ENCODE data around the gene CD96.

CD96 gene

GRCh38 chr3:111692593-111693552 lies 150.9 kb downstream of the CD96 start:
- no peak for DNase-seq (ENCODE audit: low spot score)
- POLR2A ChIA-PET (ENCODE audit: low non-redundant PET), result no interaction called here
- TF ChIP-seq CTCF (conservative IDR thresholded peaks at IDR 0.05; ENCODE audit: low read depth), result no peak
- CTCF ChIA-PET, result interaction anchor here (0.7 to 1.4 kb wide), 2 partner anchors 23 to 269 kb away, joined by 3 read pairs; no protein-coding TSS in a partner anchor
- no peak overlapping the region for H3K27ac ChIP-seq

- POLR2A ChIA-PET (ENCODE audit: low non-redundant PET), result no interaction called here
- TF ChIP-seq CTCF (conservative IDR thresholded peaks at IDR 0.05; ENCODE audit: low read depth), result no peak
- peak overlapping the region; percentile 47; the same call in 1 of the 2 replicates for H3K27ac ChIP-seq
Observed at GRCh38 chr3:111694471-111694870, 152.5 kb downstream of the CD96 start.

GRCh38 chr3:111695636-111696117 lies 153.7 kb downstream of the CD96 start:
- DNase-seq (ENCODE audit: low spot score), result peak; percentile 61
- ChIA-PET POLR2A (ENCODE audit: low non-redundant PET) (no interaction called here), CTCF (interaction anchor here (1.8 kb wide), 1 partner anchor 20 kb away, joined by 4 read pairs; no protein-coding TSS in a partner anchor)
- TF ChIP-seq CTCF (conservative IDR thresholded peaks at IDR 0.05; ENCODE audit: low read depth), result no peak
- H3K27ac ChIP-seq, result no peak overlapping the region

More at GRCh38 chr3:111694471-111694870, 152.5 kb downstream of the CD96 start:
- CTCF ChIA-PET, result interaction anchor here (0.6 to 1.1 kb wide), 2 partner anchors 116 to 598 kb away, joined by 4 read pairs; no protein-coding TSS in a partner anchor
- DNase-seq (ENCODE audit: low spot score), result no peak

GRCh38 chr3:111700054-111700453 lies 158.1 kb downstream of the CD96 start:
- TF ChIP-seq CTCF (conservative IDR thresholded peaks at IDR 0.05; ENCODE audit: low read depth), result no peak
- no peak for DNase-seq (ENCODE audit: low spot score)
- ChIA-PET CTCF (interaction anchor here (0.7 kb wide), 1 partner anchor 1560 kb away, joined by 3 read pairs; no protein-coding TSS in a partner anchor), POLR2A (ENCODE audit: low non-redundant PET) (no interaction called here)
- H3K27ac ChIP-seq, result no peak overlapping the region

- ChIA-PET CTCF (no interaction called here), POLR2A (ENCODE audit: low non-redundant PET) (no interaction called here)
- H3K27ac ChIP-seq, result no peak overlapping the region
- DNase-seq (ENCODE audit: low spot score), result no peak
- TF ChIP-seq CTCF (conservative IDR thresholded peaks at IDR 0.05; ENCODE audit: low read depth), result no peak
Observed at GRCh38 chr3:111701292-111701906, 159.4 kb downstream of the CD96 start.
